ENCODE measurements around the gene NXPH4.

Gene NXPH4

DNA sequence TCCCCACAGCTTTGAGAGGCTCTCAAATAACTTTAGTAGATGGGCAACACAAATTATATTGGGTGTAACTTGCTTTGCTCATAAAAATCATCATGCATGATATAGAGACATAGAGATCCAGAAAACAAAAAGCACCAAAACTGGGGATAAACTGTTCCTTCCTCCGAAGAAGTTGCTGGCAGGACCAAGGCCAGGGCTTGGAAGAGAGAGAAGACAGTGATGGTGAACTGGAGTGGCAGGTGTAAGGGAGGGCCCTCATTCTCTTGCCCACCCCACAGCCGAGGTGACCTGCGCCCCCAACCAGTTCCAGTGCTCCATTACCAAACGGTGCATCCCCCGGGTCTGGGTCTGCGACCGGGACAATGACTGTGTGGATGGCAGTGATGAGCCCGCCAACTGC lies 15.4 kb upstream of the NXPH4 start:
- FAIRE-seq (no peak), DNase-seq (ENCODE audit: extremely low spot score, insufficient read length, low read depth) (no peak)

DNA sequence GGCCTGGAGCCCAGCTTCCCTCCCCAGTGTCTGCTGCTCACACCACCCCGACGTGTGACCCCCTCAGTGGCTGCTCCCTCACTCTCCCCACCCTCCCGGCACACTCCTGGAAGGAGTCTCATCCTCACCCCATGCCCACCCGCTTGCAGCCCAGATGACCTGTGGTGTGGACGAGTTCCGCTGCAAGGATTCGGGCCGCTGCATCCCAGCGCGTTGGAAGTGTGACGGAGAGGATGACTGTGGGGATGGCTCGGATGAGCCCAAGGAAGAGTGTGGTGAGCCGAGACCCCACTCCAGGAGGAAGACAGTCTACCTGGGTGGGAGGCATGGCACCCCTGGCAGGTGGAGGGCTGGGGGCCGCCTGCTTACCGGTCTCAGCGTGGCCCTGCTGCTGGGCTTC lies 15.0 kb upstream of the NXPH4 start:
- FAIRE-seq (no peak), DNase-seq (ENCODE audit: extremely low spot score, insufficient read length, low read depth) (no peak)

DNA sequence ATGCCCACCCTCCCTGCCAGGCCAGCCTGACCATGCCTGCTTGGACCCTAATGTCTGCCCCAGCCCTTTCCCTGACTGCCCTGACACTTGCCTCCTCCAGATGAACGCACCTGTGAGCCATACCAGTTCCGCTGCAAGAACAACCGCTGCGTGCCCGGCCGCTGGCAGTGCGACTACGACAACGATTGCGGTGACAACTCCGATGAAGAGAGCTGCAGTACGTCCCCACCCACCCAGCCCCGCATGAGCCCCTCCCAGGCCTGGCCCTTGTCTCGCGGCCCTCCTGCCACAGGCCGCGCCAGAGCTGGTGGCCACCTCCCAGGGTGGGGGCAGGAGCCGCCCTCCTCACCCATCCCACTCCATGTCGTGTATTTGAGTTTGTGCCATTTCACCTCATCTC lies 14.3 kb upstream of the NXPH4 start:
- FAIRE-seq (no peak), DNase-seq (ENCODE audit: extremely low spot score, insufficient read length, low read depth) (no peak)

DNA sequence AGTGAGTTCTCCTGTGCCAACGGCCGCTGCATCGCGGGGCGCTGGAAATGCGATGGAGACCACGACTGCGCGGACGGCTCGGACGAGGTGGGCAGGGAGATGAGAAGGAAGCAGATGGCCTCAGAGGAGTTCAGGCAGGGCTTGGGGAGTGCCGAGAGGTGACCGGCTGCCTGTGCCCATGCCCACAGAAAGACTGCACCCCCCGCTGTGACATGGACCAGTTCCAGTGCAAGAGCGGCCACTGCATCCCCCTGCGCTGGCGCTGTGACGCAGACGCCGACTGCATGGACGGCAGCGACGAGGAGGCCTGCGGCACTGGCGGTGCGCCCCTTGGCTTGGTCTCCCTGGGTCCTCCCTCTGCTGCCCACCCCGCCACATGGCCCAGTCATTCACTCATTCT lies 13.4 kb upstream of the NXPH4 start:
- FAIRE-seq (no peak), DNase-seq (ENCODE audit: extremely low spot score, insufficient read length, low read depth) (no peak)

DNA sequence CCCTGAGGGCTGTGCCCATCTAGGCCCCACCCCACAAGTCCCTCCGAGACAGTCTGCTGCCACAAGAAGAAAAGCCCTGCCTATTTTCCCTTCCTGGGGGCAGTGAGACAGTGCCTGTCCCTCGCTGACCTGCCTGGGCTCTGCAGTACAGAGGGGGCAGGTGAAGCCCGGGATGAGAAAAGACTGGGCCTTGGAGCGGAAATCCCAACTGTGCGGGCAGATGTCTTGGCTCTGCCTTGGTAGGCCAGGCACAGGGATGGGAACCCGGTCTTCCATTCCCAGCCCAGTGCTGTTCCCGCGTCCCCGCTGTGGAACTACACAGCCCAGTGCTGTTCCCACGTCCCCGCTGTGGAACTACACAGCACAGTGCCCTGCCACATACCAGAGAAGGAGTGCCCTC lies 12.8 kb upstream of the NXPH4 start:
- FAIRE-seq (no peak), DNase-seq (ENCODE audit: extremely low spot score, insufficient read length, low read depth) (no peak)

DNA sequence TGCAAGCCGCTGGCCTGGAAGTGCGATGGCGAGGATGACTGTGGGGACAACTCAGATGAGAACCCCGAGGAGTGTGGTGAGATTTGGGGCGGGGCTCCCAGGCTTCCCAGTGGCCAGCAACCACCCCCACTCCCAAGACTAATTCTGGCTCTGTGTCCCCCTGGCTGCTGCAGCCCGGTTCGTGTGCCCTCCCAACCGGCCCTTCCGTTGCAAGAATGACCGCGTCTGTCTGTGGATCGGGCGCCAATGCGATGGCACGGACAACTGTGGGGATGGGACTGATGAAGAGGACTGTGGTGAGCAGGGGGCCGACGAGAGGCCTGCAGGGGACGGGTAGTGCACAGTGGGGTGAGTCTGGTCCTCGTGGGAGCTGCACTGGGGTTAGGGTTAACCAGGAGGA lies 12.1 kb upstream of the NXPH4 start:
- no peak for DNase-seq (ENCODE audit: extremely low spot score, insufficient read length, low read depth)
- no peak for FAIRE-seq

DNA sequence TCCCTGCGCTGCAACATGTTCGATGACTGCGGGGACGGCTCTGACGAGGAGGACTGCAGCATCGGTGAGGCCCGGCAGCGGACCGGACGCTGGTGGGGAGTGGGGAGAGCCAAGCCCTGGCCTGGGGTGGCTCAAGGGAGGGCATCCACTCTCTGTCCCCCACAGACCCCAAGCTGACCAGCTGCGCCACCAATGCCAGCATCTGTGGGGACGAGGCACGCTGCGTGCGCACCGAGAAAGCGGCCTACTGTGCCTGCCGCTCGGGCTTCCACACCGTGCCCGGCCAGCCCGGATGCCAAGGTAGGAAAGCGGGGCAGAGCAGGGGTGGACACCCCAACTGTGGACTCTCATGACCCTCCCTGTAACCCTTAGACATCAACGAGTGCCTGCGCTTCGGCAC lies 11.4 kb upstream of the NXPH4 start:
- no peak for DNase-seq (ENCODE audit: extremely low spot score, insufficient read length, low read depth)
- no peak for FAIRE-seq

DNA sequence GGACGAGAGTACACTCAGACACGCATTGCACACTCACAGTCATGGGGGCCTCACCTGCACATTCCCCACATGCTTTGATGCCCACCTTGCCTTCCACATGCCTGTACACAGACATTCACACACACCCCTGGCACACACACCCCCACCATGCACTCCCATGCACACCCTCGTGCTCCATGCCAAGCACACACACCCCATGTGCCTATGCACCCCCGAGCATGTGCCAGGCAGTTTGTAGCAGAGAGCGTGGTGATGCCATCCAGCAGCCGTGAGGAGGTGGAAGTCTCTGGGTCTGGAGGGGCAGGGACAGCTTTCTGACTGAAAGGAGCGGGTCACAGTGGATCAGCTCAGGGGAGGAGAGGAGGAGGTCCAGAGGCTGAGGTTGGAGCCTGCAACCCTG lies 10.7 kb upstream of the NXPH4 start:
- FAIRE-seq (no peak), DNase-seq (ENCODE audit: extremely low spot score, insufficient read length, low read depth) (no peak)

DNA sequence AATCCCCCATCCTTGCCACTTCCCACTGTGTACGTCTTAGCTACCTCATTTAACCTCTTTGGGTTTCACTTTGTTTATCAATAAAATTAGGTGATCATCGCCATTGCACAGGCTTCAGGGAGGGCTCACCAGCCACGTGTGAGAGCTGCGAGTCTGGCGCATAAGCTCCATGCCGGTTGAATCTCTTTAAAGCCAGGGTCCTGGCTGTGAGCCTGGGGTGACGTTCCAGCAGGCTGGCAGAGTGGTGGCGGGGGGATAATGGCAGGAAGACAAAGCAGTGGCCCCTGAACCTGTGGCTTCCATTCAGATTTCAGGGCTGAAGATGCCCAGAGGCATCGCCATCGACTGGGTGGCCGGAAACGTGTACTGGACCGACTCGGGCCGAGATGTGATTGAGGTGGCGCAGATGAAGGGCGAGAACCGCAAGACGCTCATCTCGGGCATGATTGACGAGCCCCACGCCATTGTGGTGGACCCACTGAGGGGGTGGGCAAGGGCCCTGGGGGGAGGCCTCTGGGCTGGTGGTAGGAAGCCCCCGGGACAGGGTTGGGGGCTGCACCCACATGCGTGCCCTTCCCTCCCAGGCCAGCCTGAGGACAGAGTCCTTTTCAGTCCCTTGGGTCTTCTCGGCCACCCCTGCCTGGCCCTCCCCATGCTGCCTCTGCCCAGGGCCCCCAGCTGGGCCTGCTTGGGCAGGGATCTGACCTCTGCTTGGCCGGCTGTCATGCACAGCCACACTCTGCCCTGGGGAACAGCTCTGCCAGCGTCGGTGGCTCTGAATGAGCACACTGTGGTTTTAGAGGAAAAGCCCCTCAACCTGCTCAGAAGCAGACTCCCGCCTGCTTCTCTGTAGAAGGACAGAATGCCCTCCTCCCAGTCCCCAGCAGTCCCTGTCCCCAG lies 8.6 kb upstream of the NXPH4 start:
- DNase-seq (ENCODE audit: extremely low spot score, insufficient read length, low read depth) (no peak), FAIRE-seq (no peak)

DNA sequence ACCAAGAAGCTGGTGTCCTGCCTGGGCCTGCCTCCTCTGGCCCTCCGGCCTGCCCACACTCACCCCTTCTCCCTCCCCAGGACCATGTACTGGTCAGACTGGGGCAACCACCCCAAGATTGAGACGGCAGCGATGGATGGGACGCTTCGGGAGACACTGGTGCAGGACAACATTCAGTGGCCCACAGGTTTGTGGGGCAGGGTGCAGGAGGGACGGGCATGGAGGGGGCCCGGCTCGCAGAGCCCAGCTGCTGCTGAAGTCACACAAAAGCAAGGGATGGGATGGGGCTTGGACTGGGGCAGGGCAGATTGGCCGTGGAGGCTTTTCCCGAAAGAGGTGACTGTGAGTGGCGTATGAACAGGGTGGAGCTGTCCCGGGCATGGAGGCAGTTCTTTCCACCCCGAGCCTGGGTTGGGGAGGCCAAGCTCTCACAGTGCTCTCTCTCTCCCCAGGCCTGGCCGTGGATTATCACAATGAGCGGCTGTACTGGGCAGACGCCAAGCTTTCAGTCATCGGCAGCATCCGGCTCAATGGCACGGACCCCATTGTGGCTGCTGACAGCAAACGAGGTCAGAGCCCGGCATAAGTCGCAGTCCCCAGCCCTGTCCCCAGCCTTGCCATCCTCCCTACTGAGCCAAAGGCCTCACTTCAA lies 7.8 kb upstream of the NXPH4 start:
- DNase-seq (ENCODE audit: extremely low spot score, insufficient read length, low read depth) (no peak), FAIRE-seq (no peak)

DNA sequence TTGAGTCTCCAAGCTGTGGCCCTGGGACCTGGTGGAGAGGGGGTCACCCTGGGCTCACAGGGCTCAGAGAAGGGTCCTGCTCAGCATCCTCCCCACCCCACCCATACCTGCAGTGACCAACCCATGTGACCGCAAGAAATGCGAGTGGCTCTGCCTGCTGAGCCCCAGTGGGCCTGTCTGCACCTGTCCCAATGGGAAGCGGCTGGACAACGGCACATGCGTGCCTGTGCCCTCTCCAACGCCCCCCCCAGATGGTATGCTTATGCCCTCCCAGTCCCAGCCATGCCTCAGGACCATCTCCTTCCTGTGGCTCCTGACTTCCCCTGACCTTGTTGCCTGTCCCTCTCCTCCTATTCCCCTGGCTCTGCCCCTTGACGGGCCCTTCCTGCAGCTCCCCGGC lies 6.7 kb upstream of the NXPH4 start:
- DNase-seq (ENCODE audit: extremely low spot score, insufficient read length, low read depth) (no peak), FAIRE-seq (no peak)

DNA sequence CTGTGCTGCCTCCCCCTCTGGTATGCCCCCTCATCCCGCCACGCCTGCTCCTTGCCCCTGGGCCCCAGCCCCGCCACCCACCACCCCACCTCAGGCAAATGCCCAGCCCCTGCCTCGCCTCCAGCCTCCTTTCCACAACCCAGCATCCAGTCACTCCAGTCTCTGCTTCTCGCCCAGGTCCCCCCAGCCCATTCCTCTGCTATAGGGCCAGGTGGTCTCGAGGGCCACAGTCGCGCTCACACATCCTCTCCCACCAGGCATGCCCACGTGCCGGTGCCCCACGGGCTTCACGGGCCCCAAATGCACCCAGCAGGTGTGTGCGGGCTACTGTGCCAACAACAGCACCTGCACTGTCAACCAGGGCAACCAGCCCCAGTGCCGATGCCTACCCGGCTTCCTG lies 6.1 kb upstream of the NXPH4 start:
- DNase-seq (ENCODE audit: extremely low spot score, insufficient read length, low read depth) = no peak
- FAIRE-seq = no peak

DNA sequence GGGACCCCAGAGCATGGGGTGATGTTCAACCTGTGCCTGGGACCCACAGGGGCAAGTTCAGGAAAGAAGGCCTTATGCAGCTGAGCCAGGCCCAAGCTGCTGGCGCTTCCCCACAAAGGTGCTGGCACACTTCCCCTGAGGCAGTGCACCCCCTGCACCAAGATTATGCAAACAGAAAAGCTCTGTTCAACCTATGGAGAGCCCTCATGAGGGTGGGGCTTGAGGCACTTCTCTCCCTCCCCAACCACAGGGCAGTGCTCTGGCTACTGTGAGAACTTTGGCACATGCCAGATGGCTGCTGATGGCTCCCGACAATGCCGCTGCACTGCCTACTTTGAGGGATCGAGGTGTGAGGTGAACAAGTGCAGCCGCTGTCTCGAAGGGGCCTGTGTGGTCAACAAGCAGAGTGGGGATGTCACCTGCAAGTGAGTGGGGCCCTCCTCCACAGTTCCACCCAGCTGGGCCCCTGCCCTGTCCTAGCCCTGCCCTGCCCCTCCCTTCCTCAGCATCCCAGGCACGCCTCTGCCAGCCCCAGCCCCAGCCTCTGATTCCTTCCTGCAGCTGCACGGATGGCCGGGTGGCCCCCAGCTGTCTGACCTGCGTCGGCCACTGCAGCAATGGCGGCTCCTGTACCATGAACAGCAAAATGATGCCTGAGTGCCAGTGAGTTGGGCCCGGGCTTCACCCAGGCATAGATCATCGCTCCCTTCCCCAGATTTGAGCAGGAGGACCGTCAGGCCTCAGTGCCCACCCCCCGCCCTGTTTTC lies 5.5 kb upstream of the NXPH4 start:
- no peak for DNase-seq (ENCODE audit: extremely low spot score, insufficient read length, low read depth)
- no peak for FAIRE-seq

DNA sequence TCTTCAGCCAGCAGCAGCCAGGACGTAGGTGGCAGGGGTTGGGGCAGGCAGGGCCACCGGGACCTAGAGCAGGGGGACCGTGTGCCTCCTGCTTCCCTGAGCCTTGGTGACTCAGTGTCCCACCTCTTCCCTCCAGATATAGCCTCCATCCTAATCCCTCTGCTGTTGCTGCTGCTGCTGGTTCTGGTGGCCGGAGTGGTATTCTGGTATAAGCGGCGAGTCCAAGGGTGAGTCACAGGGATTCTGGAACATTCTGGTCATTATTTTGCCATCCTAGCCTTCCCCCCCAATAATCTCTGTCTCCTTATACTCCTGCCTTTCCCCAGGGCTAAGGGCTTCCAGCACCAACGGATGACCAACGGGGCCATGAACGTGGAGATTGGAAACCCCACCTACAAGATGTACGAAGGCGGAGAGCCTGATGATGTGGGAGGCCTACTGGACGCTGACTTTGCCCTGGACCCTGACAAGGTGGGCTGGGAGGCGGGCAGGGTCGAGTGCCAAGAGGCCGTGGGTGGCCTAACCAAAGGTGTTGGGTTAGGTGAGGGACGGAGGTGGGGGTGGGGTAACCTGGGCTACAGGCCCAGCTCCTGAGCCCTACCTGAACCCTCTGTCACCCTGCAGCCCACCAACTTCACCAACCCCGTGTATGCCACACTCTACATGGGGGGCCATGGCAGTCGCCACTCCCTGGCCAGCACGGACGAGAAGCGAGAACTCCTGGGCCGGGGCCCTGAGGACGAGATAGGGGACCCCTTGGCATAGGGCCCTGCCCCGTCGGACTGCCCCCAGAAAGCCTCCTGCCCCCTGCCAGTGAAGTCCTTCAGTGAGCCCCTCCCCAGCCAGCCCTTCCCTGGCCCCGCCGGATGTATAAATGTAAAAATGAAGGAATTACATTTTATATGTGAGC lies 4.5 kb upstream of the NXPH4 start:
- no peak for FAIRE-seq
- no peak for DNase-seq (ENCODE audit: extremely low spot score, insufficient read length, low read depth)

DNA sequence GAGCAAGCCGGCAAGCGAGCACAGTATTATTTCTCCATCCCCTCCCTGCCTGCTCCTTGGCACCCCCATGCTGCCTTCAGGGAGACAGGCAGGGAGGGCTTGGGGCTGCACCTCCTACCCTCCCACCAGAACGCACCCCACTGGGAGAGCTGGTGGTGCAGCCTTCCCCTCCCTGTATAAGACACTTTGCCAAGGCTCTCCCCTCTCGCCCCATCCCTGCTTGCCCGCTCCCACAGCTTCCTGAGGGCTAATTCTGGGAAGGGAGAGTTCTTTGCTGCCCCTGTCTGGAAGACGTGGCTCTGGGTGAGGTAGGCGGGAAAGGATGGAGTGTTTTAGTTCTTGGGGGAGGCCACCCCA lies 3.9 kb upstream of the NXPH4 start:
- DNase-seq (ENCODE audit: extremely low spot score, insufficient read length, low read depth) (no peak), FAIRE-seq (no peak)

DNA sequence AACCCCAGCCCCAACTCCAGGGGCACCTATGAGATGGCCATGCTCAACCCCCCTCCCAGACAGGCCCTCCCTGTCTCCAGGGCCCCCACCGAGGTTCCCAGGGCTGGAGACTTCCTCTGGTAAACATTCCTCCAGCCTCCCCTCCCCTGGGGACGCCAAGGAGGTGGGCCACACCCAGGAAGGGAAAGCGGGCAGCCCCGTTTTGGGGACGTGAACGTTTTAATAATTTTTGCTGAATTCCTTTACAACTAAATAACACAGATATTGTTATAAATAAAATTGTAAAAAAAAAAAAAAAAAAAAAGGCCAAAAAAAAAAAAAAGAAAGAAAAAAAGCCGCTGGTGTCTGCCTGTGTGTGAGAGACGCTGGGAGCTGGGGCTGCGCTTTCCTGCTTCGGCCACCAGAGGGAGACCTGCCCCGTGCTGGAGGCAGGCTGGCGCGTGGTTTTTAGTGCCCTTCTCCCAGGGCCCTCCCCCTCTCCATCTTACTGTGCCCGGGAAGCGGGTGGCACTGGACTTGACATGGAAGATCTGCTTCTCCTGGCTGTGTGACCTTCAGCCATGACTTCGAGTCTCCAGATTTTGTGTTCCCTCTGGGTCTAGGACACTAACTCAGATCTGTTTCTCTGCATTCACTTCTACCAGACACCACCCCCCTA lies 3.4 kb upstream of the NXPH4 start:
- FAIRE-seq = peak; percentile 79

DNA sequence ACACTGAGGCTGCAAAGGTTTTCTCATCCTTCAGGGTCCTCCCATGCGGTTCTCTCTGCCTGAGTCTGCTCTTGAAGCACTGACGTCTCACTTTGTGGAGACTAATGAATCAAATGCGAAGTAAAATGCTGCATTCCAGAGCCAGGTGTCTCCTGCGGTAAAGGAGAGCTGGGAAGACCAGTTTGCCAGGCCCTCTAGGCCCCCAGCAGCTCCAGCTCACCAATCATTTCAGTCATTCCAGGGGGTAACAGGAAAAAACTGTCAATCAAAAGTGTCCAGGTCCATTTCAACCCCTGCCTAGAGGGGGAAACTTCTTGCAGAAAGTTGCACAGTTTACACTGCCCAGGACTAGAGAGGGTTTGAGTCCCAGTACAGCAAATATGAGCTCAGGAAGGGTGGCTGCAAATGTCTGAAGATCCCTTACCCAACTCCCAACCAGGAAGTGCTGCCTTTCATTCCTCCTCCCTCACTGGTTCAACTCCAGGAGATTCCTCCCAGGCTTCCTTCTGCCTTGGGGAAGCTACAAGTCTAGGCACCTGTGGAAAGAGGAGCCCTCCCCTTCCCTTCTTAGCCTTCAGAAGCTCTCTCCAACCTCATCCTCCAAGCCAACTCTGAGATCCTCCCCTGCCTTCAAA lies 2.7 kb upstream of the NXPH4 start:
- no peak for FAIRE-seq
- no peak for DNase-seq (ENCODE audit: extremely low spot score, insufficient read length, low read depth)

More for the DNA sequence above, 3.4 kb upstream of the NXPH4 start:
- peak; percentile 85 for DNase-seq (ENCODE audit: extremely low spot score, insufficient read length, low read depth)

DNA sequence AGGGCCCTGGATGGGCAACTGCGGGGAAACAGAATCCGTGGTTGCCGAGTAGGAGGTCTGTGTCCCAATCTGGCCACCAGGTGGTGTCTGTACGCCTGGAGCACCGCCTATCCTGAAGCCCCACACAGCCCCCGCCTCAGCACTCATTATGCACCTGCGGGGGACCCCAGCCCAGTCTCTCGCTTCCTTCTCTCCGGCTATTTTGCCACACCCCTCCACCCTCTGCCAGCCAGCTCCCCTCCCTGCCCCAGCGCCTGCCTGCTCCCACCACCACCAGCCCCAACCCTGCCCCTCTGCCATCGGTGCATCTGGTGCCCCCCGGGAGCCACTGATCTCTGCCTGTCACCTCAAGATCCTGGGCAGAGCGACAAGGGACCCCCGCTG lies 2.2 kb upstream of the NXPH4 start:
- DNase-seq (ENCODE audit: extremely low spot score, insufficient read length, low read depth) (no peak), FAIRE-seq (peak; percentile 77)

DNA sequence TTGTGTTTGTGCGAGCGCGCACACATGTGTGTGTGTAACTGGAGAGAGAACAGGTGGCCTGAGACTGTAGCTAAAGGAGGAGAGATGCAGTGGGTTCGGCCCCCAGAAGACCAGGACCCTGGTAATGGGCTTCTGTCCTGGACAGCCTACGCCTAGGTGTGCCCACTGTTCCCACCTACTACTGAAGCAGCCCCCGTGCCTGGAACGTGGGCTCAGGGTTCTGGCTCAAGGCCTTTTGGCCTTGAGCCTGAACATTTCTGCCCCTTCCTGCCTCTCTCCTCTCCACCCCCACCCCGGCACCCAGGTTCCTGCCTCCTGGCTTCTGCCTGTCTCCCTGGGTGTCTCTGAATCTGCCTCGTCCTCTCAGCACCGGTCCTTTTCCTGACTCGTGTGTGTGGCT lies 1.5 kb upstream of the NXPH4 start:
- no peak for DNase-seq (ENCODE audit: extremely low spot score, insufficient read length, low read depth)
- no peak for FAIRE-seq
